ENCODE data around the gene GATA6. TPM values are rescaled to one million over a fixed set of nuclear protein-coding genes. Genes with fewer than 3 reads are reported as not detected.

Gene GATA6
- total RNA-seq, 1 donor from 2014 or later, result 23.8 TPM

- no peak for DNase-seq (ENCODE audit: low spot score)
- Mint-ChIP-seq H3K4me1 (ENCODE audit: unreplicated experiment) (peaks cover 6% of the 10 kb centered on the region), H3K9me3 (ENCODE audit: unreplicated experiment) (no peaks in the 10 kb centered on the region), H3K4me3 (ENCODE audit: unreplicated experiment) (no peak overlapping the region), H3K27me3 (ENCODE audit: unreplicated experiment) (no peaks in the 10 kb centered on the region), H3K27ac (ENCODE audit: unreplicated experiment) (no peak overlapping the region), H3K36me3 (ENCODE audit: low read depth, unreplicated experiment) (no peaks in the 10 kb centered on the region)
- TF ChIP-seq, protein P1, sequence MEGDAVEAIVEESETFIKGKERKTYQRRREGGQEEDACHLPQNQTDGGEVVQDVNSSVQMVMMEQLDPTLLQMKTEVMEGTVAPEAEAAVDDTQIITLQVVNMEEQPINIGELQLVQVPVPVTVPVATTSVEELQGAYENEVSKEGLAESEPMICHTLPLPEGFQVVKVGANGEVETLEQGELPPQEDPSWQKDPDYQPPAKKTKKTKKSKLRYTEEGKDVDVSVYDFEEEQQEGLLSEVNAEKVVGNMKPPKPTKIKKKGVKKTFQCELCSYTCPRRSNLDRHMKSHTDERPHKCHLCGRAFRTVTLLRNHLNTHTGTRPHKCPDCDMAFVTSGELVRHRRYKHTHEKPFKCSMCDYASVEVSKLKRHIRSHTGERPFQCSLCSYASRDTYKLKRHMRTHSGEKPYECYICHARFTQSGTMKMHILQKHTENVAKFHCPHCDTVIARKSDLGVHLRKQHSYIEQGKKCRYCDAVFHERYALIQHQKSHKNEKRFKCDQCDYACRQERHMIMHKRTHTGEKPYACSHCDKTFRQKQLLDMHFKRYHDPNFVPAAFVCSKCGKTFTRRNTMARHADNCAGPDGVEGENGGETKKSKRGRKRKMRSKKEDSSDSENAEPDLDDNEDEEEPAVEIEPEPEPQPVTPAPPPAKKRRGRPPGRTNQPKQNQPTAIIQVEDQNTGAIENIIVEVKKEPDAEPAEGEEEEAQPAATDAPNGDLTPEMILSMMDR (IDR thresholded peaks at IDR 0.05; ENCODE audit: unreplicated experiment), result no peak
Observed at GRCh38 chr18:22229456-22230124, 60.2 kb downstream of the GATA6 start.

- Mint-ChIP-seq H3K27ac (ENCODE audit: unreplicated experiment) (no peak overlapping the region), H3K36me3 (ENCODE audit: low read depth, unreplicated experiment) (no peaks in the 10 kb centered on the region), H3K4me3 (ENCODE audit: unreplicated experiment) (no peak overlapping the region), H3K27me3 (ENCODE audit: unreplicated experiment) (no peaks in the 10 kb centered on the region), H3K4me1 (ENCODE audit: unreplicated experiment) (peaks cover 6% of the 10 kb centered on the region), H3K9me3 (ENCODE audit: unreplicated experiment) (no peaks in the 10 kb centered on the region)
- no peak for DNase-seq (ENCODE audit: low spot score)
- TF ChIP-seq, protein P1 (IDR thresholded peaks at IDR 0.05; ENCODE audit: unreplicated experiment), result no peak
Observed at GRCh38 chr18:22230471-22230945, 61.1 kb downstream of the GATA6 start.

- Mint-ChIP-seq H3K4me3 (ENCODE audit: unreplicated experiment) (no peak overlapping the region), H3K27ac (ENCODE audit: unreplicated experiment) (no peak overlapping the region), H3K4me1 (ENCODE audit: unreplicated experiment) (no peaks in the 10 kb centered on the region), H3K36me3 (ENCODE audit: low read depth, unreplicated experiment) (no peaks in the 10 kb centered on the region), H3K9me3 (ENCODE audit: unreplicated experiment) (no peaks in the 10 kb centered on the region), H3K27me3 (ENCODE audit: unreplicated experiment) (no peaks in the 10 kb centered on the region)
- no peak for DNase-seq (ENCODE audit: low spot score)
- TF ChIP-seq, protein P1 (IDR thresholded peaks at IDR 0.05; ENCODE audit: unreplicated experiment), result no peak
Observed at GRCh38 chr18:22233266-22233665, 63.9 kb downstream of the GATA6 start.

GRCh38 chr18:22238036-22238435 lies 68.6 kb downstream of the GATA6 start:
- Mint-ChIP-seq H3K27ac (ENCODE audit: unreplicated experiment) (no peak overlapping the region), H3K9me3 (ENCODE audit: unreplicated experiment) (no peaks in the 10 kb centered on the region), H3K4me3 (ENCODE audit: unreplicated experiment) (no peak overlapping the region), H3K27me3 (ENCODE audit: unreplicated experiment) (no peaks in the 10 kb centered on the region), H3K4me1 (ENCODE audit: unreplicated experiment) (peaks cover 4% of the 10 kb centered on the region), H3K36me3 (ENCODE audit: low read depth, unreplicated experiment) (no peaks in the 10 kb centered on the region)
- TF ChIP-seq, protein P1 (IDR thresholded peaks at IDR 0.05; ENCODE audit: unreplicated experiment), result no peak
- DNase-seq (ENCODE audit: low spot score), result no peak

GRCh38 chr18:22238681-22239080 lies 69.3 kb downstream of the GATA6 start:
- TF ChIP-seq, protein P1 (IDR thresholded peaks at IDR 0.05; ENCODE audit: unreplicated experiment), result no peak
- H3K9me3 Mint-ChIP-seq (ENCODE audit: unreplicated experiment), result no peaks in the 10 kb centered on the region

More at GRCh38 chr18:22238681-22239080, 69.3 kb downstream of the GATA6 start:
- Mint-ChIP-seq H3K4me3 (ENCODE audit: unreplicated experiment) (no peak overlapping the region), H3K27me3 (ENCODE audit: unreplicated experiment) (no peaks in the 10 kb centered on the region), H3K4me1 (ENCODE audit: unreplicated experiment) (peaks cover 4% of the 10 kb centered on the region), H3K27ac (ENCODE audit: unreplicated experiment) (no peak overlapping the region), H3K36me3 (ENCODE audit: low read depth, unreplicated experiment) (no peaks in the 10 kb centered on the region)
- no peak for DNase-seq (ENCODE audit: low spot score)

All from endothelial cell (in vitro differentiated cells).